Activated CD4-positive, alpha-beta T cell treated with anti-CD3 and anti-CD28 coated beads, Interleukin-2, amount 10 ng/mL, durations not matched to agents 24 days and 14 days (primary cell): Measurements from ENCODE around the gene C1QB. TPM values are rescaled to one million over a fixed set of nuclear protein-coding genes. Genes with fewer than 3 reads are reported as not detected.
A peak's percentile ranks its signal among the peaks of the same experiment; 100 is the strongest.
"Not testable (repeated sequence)": the region's sequence is repeated elsewhere in the genome, so short reads cannot be mapped to it uniquely, and the experiment has no call there.

Source experiments
- DNase-seq: peaks from one replicate; pipeline ENCODE4 v3.0.0; 2022
- H3K27ac Mint-ChIP-seq: one replicate; pipeline ENCODE4 v1.8.0; 2022; ENCODE audit warnings: mild to moderate bottlenecking, mixed read lengths
- H3K27me3 Mint-ChIP-seq: one replicate; pipeline ENCODE4 v1.8.0; 2022; ENCODE audit warnings: mixed read lengths
- H3K36me3 Mint-ChIP-seq: one replicate; pipeline ENCODE4 v1.8.0; 2022; ENCODE audit warnings: low read depth, mild to moderate bottlenecking, mixed read lengths
- H3K4me1 Mint-ChIP-seq: one replicate; pipeline ENCODE4 v1.8.0; 2021; ENCODE audit warnings: mixed read lengths
- H3K4me3 Mint-ChIP-seq: one replicate; pipeline ENCODE4 v1.8.0; 2022; ENCODE audit warnings: mild to moderate bottlenecking, moderate library complexity, mixed read lengths
- H3K9me3 Mint-ChIP-seq: one replicate; pipeline ENCODE4 v1.8.0; 2021; ENCODE audit warnings: mixed read lengths
- intact Hi-C: fragments of 100-400 bp; cut with micrococcal nuclease; formaldehyde crosslinking; loops from one replicate; pipeline ENCODE4 v1.15.1; 2023
- total RNA-seq: library from RNA; stranded (reverse); gene quantifications from 2 replicates; pipeline ENCODE4 v1.2.3, GENCODE V29; 2022

Gene C1QB
- total RNA-seq, 1 donor from 2014 or later, result not detected

GRCh38 chr1:22662986-22663408, 10.0 kb downstream of the C1QB start:
- no peak overlapping the region for H3K4me3 Mint-ChIP-seq
- no peaks in the 10 kb centered on the region for H3K36me3 Mint-ChIP-seq
- no peaks in the 10 kb centered on the region for H3K9me3 Mint-ChIP-seq
- no peak for DNase-seq
- intact Hi-C loops, result no loop called here
- H3K27me3 Mint-ChIP-seq, result no peaks in the 10 kb centered on the region
- no peaks in the 10 kb centered on the region for H3K4me1 Mint-ChIP-seq
- H3K27ac Mint-ChIP-seq, result no peak overlapping the region

GRCh38 chr1:22665752-22666151, 12.7 kb downstream of the C1QB start:
- H3K4me1 Mint-ChIP-seq, result no peaks in the 10 kb centered on the region
- H3K4me3 Mint-ChIP-seq, result no peak overlapping the region
- no peaks in the 10 kb centered on the region for H3K27me3 Mint-ChIP-seq
- intact Hi-C loops, result no loop called here
- no peaks in the 10 kb centered on the region for H3K9me3 Mint-ChIP-seq
- H3K27ac Mint-ChIP-seq, result no peak overlapping the region
- no peaks in the 10 kb centered on the region for H3K36me3 Mint-ChIP-seq
- no peak for DNase-seq

GRCh38 chr1:22666412-22666811, 13.4 kb downstream of the C1QB start:
- no peak for DNase-seq
- no peaks in the 10 kb centered on the region for H3K36me3 Mint-ChIP-seq
- H3K27me3 Mint-ChIP-seq, result peaks cover 2% of the 10 kb centered on the region
- intact Hi-C loops, result no loop called here
- H3K4me3 Mint-ChIP-seq, result no peak overlapping the region
- H3K9me3 Mint-ChIP-seq, result no peaks in the 10 kb centered on the region
- H3K27ac Mint-ChIP-seq, result no peak overlapping the region
- H3K4me1 Mint-ChIP-seq, result no peaks in the 10 kb centered on the region

GRCh38 chr1:22668840-22669239, 15.8 kb downstream of the C1QB start:
- H3K27me3 Mint-ChIP-seq, result peaks cover 15% of the 10 kb centered on the region
- DNase-seq, H3K27ac Mint-ChIP-seq, H3K36me3 Mint-ChIP-seq, intact Hi-C loops, H3K4me1 Mint-ChIP-seq, H3K9me3 Mint-ChIP-seq, H3K4me3 Mint-ChIP-seq: not testable (repeated sequence)

GRCh38 chr1:22670352-22670975, 17.4 kb downstream of the C1QB start:
- H3K4me1 Mint-ChIP-seq, result no peaks in the 10 kb centered on the region
- intact Hi-C loops, result no loop called here
- H3K36me3 Mint-ChIP-seq, result no peaks in the 10 kb centered on the region
- DNase-seq, result no peak
- no peak overlapping the region for H3K4me3 Mint-ChIP-seq
- H3K9me3 Mint-ChIP-seq, result no peaks in the 10 kb centered on the region
- H3K27me3 Mint-ChIP-seq, result peaks cover 26% of the 10 kb centered on the region
- H3K27ac Mint-ChIP-seq, result no peak overlapping the region

GRCh38 chr1:22671999-22672398, 19.0 kb downstream of the C1QB start:
- H3K27me3 Mint-ChIP-seq, result peaks cover 26% of the 10 kb centered on the region
- no peaks in the 10 kb centered on the region for H3K4me1 Mint-ChIP-seq
- intact Hi-C loops, result no loop called here
- DNase-seq, result no peak
- H3K36me3 Mint-ChIP-seq, result no peaks in the 10 kb centered on the region
- H3K9me3 Mint-ChIP-seq, result no peaks in the 10 kb centered on the region
- no peak overlapping the region for H3K27ac Mint-ChIP-seq
- no peak overlapping the region for H3K4me3 Mint-ChIP-seq

GRCh38 chr1:22673486-22674409, 20.7 kb downstream of the C1QB start:
- no peaks in the 10 kb centered on the region for H3K4me1 Mint-ChIP-seq
- H3K27me3 Mint-ChIP-seq, result peaks cover 26% of the 10 kb centered on the region
- no peak overlapping the region for H3K27ac Mint-ChIP-seq
- no peak overlapping the region for H3K4me3 Mint-ChIP-seq
- H3K36me3 Mint-ChIP-seq, result no peaks in the 10 kb centered on the region
- no peaks in the 10 kb centered on the region for H3K9me3 Mint-ChIP-seq
- peak; percentile 60 for DNase-seq
- intact Hi-C loops, result no loop called here

- intact Hi-C loops, result no loop called here
- Mint-ChIP-seq H3K9me3 (no peaks in the 10 kb centered on the region), H3K4me3 (no peak overlapping the region), H3K4me1 (no peaks in the 10 kb centered on the region), H3K36me3 (no peaks in the 10 kb centered on the region), H3K27ac (no peak overlapping the region), H3K27me3 (peaks cover 26% of the 10 kb centered on the region)
- DNase-seq, result no peak
Observed at GRCh38 chr1:22674410-22674749, 21.3 kb downstream of the C1QB start.

GRCh38 chr1:22676151-22676550, 23.1 kb downstream of the C1QB start:
- H3K4me3 Mint-ChIP-seq, intact Hi-C loops, H3K36me3 Mint-ChIP-seq, H3K9me3 Mint-ChIP-seq, DNase-seq, H3K27ac Mint-ChIP-seq, H3K4me1 Mint-ChIP-seq: not testable (repeated sequence)
- H3K27me3 Mint-ChIP-seq, result peaks cover 25% of the 10 kb centered on the region

GRCh38 chr1:22676916-22677583, 24.0 kb downstream of the C1QB start:
- no peak overlapping the region for H3K4me3 Mint-ChIP-seq
- H3K27me3 Mint-ChIP-seq, result peaks cover 21% of the 10 kb centered on the region
- intact Hi-C loops, result no loop called here
- no peak for DNase-seq
- H3K4me1 Mint-ChIP-seq, result no peaks in the 10 kb centered on the region
- H3K27ac Mint-ChIP-seq, result no peak overlapping the region
- H3K9me3 Mint-ChIP-seq, result no peaks in the 10 kb centered on the region
- no peaks in the 10 kb centered on the region for H3K36me3 Mint-ChIP-seq

- H3K27ac Mint-ChIP-seq, result no peak overlapping the region
- intact Hi-C loops, result no loop called here
Observed at GRCh38 chr1:22677931-22678896, 25.2 kb downstream of the C1QB start.

GRCh38 chr1:22680726-22681125, 27.7 kb downstream of the C1QB start:
- DNase-seq, result no peak
- H3K36me3 Mint-ChIP-seq, result no peaks in the 10 kb centered on the region
- no peak overlapping the region for H3K27ac Mint-ChIP-seq
- H3K9me3 Mint-ChIP-seq, result no peaks in the 10 kb centered on the region
- no peaks in the 10 kb centered on the region for H3K4me1 Mint-ChIP-seq
- no peaks in the 10 kb centered on the region for H3K27me3 Mint-ChIP-seq
- no peak overlapping the region for H3K4me3 Mint-ChIP-seq
- intact Hi-C loops, result no loop called here

More at GRCh38 chr1:22677931-22678896, 25.2 kb downstream of the C1QB start:
- Mint-ChIP-seq H3K4me3 (no peak overlapping the region), H3K4me1 (no peaks in the 10 kb centered on the region), H3K27me3 (peaks cover 12% of the 10 kb centered on the region), H3K36me3 (no peaks in the 10 kb centered on the region), H3K9me3 (no peaks in the 10 kb centered on the region)
- no peak for DNase-seq

- DNase-seq, result no peak
- Mint-ChIP-seq H3K27me3 (no peaks in the 10 kb centered on the region), H3K4me1 (no peaks in the 10 kb centered on the region), H3K27ac (no peak overlapping the region), H3K4me3 (no peak overlapping the region), H3K36me3 (no peaks in the 10 kb centered on the region), H3K9me3 (no peaks in the 10 kb centered on the region)
- intact Hi-C loops, result no loop called here
Observed at GRCh38 chr1:22681556-22682276, 28.7 kb downstream of the C1QB start.
